HEK293T (cell line): ENCODE measurements around the gene PPRC1.

Experiments used
- ARNT ChIP-seq: fragments of 450-650 bp; IDR thresholded peaks from 2 replicates; pipeline ENCODE4 v1.6.1; 2017; ENCODE audit warnings: mild to moderate bottlenecking
- BHLHE40 ChIP-seq: fragments of 450-650 bp; IDR thresholded peaks from 2 replicates; pipeline ENCODE4 v1.6.1; 2016; ENCODE audit warnings: mild to moderate bottlenecking, moderate library complexity, borderline replicate concordance
- CTBP1 ChIP-seq: fragments of 450-650 bp; IDR thresholded peaks from 2 replicates; pipeline ENCODE4 v1.6.1; 2016; ENCODE audit warnings: borderline replicate concordance
- ELF4 ChIP-seq: fragments of 450-650 bp; IDR thresholded peaks from 2 replicates; pipeline ENCODE4 v1.6.1; 2017; ENCODE audit warnings: antibody characterized with exemption
- FOXA1 ChIP-seq: fragments of 450-650 bp; IDR thresholded peaks from 2 replicates; pipeline ENCODE4 v1.6.1; 2016; ENCODE audit warnings: mild to moderate bottlenecking
- FOXK2 ChIP-seq: fragments of 450-650 bp; IDR thresholded peaks from 2 replicates; pipeline ENCODE4 v1.6.1; 2016; ENCODE audit warnings: mild to moderate bottlenecking
- FOXM1 ChIP-seq: fragments of 450-650 bp; IDR thresholded peaks from 2 replicates; pipeline ENCODE4 v1.6.1; 2017; ENCODE audit warnings: mild to moderate bottlenecking, borderline replicate concordance
- HDGF ChIP-seq: fragments of 450-650 bp; IDR thresholded peaks from 2 replicates; pipeline ENCODE4 v1.6.1; 2017; ENCODE audit warnings: antibody characterized with exemption, borderline replicate concordance
- LEF1 ChIP-seq: fragments of 450-650 bp; IDR thresholded peaks from 2 replicates; pipeline ENCODE4 v1.6.1; 2017; ENCODE audit warnings: mild to moderate bottlenecking, borderline replicate concordance
- NFRKB ChIP-seq: fragments of 450-650 bp; IDR thresholded peaks from 2 replicates; pipeline ENCODE4 v1.6.1; 2016; ENCODE audit warnings: mild to moderate bottlenecking, moderate library complexity
- PKNOX1 ChIP-seq: fragments of 450-650 bp; IDR thresholded peaks from 2 replicates; pipeline ENCODE4 v1.6.1; 2016
- SP1 ChIP-seq: fragments of 450-650 bp; IDR thresholded peaks from 2 replicates; pipeline ENCODE4 v1.6.1; 2017
- SUZ12 ChIP-seq: fragments of 450-650 bp; IDR thresholded peaks from 2 replicates; pipeline ENCODE4 v1.6.1; 2016; ENCODE audit warnings: mild to moderate bottlenecking
- ZNF384 ChIP-seq: fragments of 450-650 bp; IDR thresholded peaks from 2 replicates; pipeline ENCODE4 v1.6.1; 2016

GRCh38 chr10:102152545-102152890, 19.7 kb downstream of the PPRC1 start:
- TF ChIP-seq SP1 (no peak), BHLHE40 (no peak), CTBP1 (no peak), ELF4 (no peak), ZNF384 (no peak), FOXA1 (no peak), SUZ12 (no peak), HDGF (no peak), PKNOX1 (no peak), ARNT (no peak), FOXK2 (no peak), LEF1 (no peak), NFRKB (no peak), FOXM1 (no peak)
